OCI-LY7 (cell line): ENCODE measurements around the gene SRP72. TPM values are rescaled to one million over a fixed set of nuclear protein-coding genes. Genes with fewer than 3 reads are reported as not detected.

Experiments used
- BruUV-seq: library from RNA; stranded (reverse); fragments of 400-500 nt; replicated peaks from 2 replicates; lab custom pipeline; 2021; lab: Mats Ljungman, UMichigan
- CTCF ChIA-PET: fragments of 300-600 bp; sonication (Branson Sonifier 250); formaldehyde crosslinking; loops from one replicate; lab custom pipeline; 2022; ENCODE audit warnings: antibody characterized with exemption; ENCODE audit not compliant: unreplicated experiment; lab: Charles Lee
- POLR2A ChIA-PET: fragments of 300-600 bp; sonication (Branson Sonifier 250); formaldehyde crosslinking; loops from one replicate; lab custom pipeline; 2022; ENCODE audit warnings: antibody characterized with exemption; lab: Charles Lee
- DNase-seq: peaks from one replicate; pipeline ENCODE4 v3.0.0-alpha.2; 2015; ENCODE audit warnings: low spot score
- H2AFZ ChIP-seq: fragments of 200-600 bp; sonication (generic), shearing (Covaris generic); 2 replicates; pipeline ENCODE4 v1.6.1; 2014; ENCODE audit warnings: mild to moderate bottlenecking, antibody characterized with exemption, low read length, moderate library complexity
- H3K27ac ChIP-seq: fragments of 200-600 bp; sonication (generic); 2 replicates; pipeline ENCODE4 v1.5.1; 2014; ENCODE audit warnings: mixed run types, low read depth, mild to moderate bottlenecking, moderate library complexity, low read length, inconsistent platforms; ENCODE audit not compliant: poor library complexity, severe bottlenecking
- H3K36me3 ChIP-seq: fragments of 200-600 bp; sonication (generic); 2 replicates; pipeline ENCODE4 v1.6.1; 2014; ENCODE audit warnings: mild to moderate bottlenecking, antibody characterized with exemption, low read length, moderate library complexity, mixed read lengths; ENCODE audit not compliant: insufficient read depth
- H3K4me1 ChIP-seq: fragments of 200-600 bp; sonication (generic); 2 replicates; pipeline ENCODE4 v1.5.1; 2014; ENCODE audit warnings: mild to moderate bottlenecking, low read length; ENCODE audit not compliant: insufficient read depth, poor library complexity, severe bottlenecking
- H3K4me2 ChIP-seq: fragments of 200-600 bp; sonication (generic); 2 replicates; pipeline ENCODE4 v1.6.1; 2014; ENCODE audit warnings: mild to moderate bottlenecking, low read length
- H3K4me3 ChIP-seq: fragments of 200-600 bp; sonication (generic); 2 replicates; pipeline ENCODE4 v1.5.1; 2014; ENCODE audit warnings: mild to moderate bottlenecking, low read depth, low read length; ENCODE audit not compliant: poor library complexity, severe bottlenecking
- H3K79me2 ChIP-seq: fragments of 200-600 bp; sonication (generic); 2 replicates; pipeline ENCODE4 v1.6.1; 2016; ENCODE audit warnings: low read depth, mild to moderate bottlenecking, low read length, moderate library complexity, mixed read lengths; ENCODE audit not compliant: insufficient read depth
- H3K9me2 ChIP-seq: fragments of 200-600 bp; sonication (generic); 2 replicates; pipeline ENCODE4 v1.6.1; 2016; ENCODE audit warnings: mild to moderate bottlenecking, low read length, mixed read lengths; ENCODE audit not compliant: insufficient read depth
- H3K9me3 ChIP-seq: fragments of 200-600 bp; sonication (generic); 2 replicates; pipeline ENCODE4 v1.6.1; 2014; ENCODE audit warnings: mild to moderate bottlenecking, mixed run types, low read length, mixed read lengths
- H4K20me1 ChIP-seq: fragments of 200-600 bp; sonication (generic); 2 replicates; pipeline ENCODE4 v1.6.1; 2014; ENCODE audit warnings: mild to moderate bottlenecking, antibody characterized with exemption, low read length, moderate library complexity, mixed read lengths; ENCODE audit not compliant: insufficient read depth
- EZH2phosphoT487 ChIP-seq: fragments of 200-600 bp; sonication (generic); IDR thresholded peaks from 2 replicates; pipeline ENCODE4 v1.6.1; 2018; ENCODE audit warnings: low read depth, borderline replicate concordance, mild to moderate bottlenecking, mixed run types, antibody characterized with exemption, low read length, moderate library complexity, mixed read lengths
- intact Hi-C: fragments of 100-400 bp; cut with micrococcal nuclease; formaldehyde crosslinking; loops from one replicate; pipeline ENCODE4 v1.10.0; 2022; ENCODE audit not compliant: unreplicated experiment
- total RNA-seq, 2 experiments: library from RNA; depleted of rRNA in 1 of 2; stranded (reverse); fragments of >200 nt in 1 of 2; shearing (Covaris generic) in 1 of 2; gene quantifications; 2 replicates each; pipeline ENCODE4 v1.2.3, GENCODE V29; 2014 to 2022
- TF ChIP-seq, protein P1 (sequence below): fragments of 200-600 bp; sonication (generic); conservative IDR thresholded peaks from 2 replicates; pipeline ENCODE4 v1.5.1; 2014; ENCODE audit warnings: mild to moderate bottlenecking, antibody characterized with exemption, low read length, moderate library complexity, mixed read lengths

Gene SRP72
- total RNA-seq, 2 experiments from 2014 or later, result 53.5 to 166 TPM

DNA sequence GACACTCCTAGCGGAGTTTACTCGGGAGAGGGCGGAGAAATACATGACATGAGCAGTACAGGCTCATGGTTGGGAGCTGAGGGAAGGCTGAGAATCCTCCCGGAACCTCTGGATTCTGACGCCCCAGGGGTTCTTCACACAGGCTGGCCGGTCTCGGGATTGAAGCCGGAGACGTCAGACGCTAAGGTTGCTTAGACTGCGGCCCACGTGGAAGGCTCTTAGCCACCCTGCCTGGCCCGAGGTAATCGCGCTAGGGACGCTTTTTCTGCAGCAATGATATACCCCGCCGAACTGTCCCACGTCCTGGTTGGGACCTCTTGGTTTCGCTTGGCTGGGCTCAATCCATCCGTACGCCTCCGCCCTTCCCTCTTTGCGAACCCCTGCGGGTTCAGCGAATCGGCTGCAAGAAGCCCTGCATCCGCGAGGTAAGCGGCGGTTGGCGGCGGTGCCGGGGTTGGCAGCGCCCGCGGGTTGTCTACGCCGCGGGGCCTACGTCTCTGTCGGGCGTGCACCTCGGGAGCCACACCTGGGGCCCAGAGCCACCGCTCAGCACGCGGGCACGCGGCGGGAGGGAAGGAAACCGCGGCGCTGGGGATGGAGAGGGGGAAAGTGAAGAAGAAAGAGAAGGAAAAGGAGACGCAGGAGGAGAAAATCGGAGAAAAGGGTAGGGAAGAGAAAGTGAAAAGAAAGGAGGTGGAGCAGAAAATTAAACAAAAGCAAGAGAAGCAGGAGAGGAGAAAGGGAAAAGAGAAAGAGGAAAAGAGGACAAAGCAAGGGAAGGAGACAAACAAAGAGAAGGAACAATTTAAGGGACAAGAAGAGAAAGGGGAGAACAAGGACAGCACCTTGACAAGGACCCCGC is 38.1 kb downstream of the SRP72 start, which contains the start of gene ARL9:
Gene ARL9 (plus strand): TSS at position 523 of the 862 bp plus-strand sequence. CDS start 72 bp downstream, at position 595.
- DNase-seq, result no peak
- H3K4me1 ChIP-seq, result no peaks in the 10 kb centered on the region
- H3K36me3 ChIP-seq, result peaks cover 46% of the 10 kb centered on the region
- H2AFZ ChIP-seq, result no peak within 1 kb of the TSS
- H3K9me3 ChIP-seq, result no peaks in the 10 kb centered on the region
- no peaks in the 10 kb centered on the region for H3K9me2 ChIP-seq
- intact Hi-C loops, result no loop called here
- ChIA-PET CTCF (no interaction called here), POLR2A (no interaction called here)
- no peaks in the 10 kb centered on the region for H4K20me1 ChIP-seq
- no TSS peak for BruUV-seq
- no peaks in the 10 kb centered on the region for H3K79me2 ChIP-seq
- TF ChIP-seq, protein P1, sequence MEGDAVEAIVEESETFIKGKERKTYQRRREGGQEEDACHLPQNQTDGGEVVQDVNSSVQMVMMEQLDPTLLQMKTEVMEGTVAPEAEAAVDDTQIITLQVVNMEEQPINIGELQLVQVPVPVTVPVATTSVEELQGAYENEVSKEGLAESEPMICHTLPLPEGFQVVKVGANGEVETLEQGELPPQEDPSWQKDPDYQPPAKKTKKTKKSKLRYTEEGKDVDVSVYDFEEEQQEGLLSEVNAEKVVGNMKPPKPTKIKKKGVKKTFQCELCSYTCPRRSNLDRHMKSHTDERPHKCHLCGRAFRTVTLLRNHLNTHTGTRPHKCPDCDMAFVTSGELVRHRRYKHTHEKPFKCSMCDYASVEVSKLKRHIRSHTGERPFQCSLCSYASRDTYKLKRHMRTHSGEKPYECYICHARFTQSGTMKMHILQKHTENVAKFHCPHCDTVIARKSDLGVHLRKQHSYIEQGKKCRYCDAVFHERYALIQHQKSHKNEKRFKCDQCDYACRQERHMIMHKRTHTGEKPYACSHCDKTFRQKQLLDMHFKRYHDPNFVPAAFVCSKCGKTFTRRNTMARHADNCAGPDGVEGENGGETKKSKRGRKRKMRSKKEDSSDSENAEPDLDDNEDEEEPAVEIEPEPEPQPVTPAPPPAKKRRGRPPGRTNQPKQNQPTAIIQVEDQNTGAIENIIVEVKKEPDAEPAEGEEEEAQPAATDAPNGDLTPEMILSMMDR, result no peak
- TF ChIP-seq EZH2phosphoT487, result no peak
- no peak within 1 kb of the TSS; the same call in 1 of the 2 replicates for H3K4me2 ChIP-seq
- H3K27ac ChIP-seq, result no peak within 1 kb of the TSS
- no peak within 1 kb of the TSS for H3K4me3 ChIP-seq

DNA sequence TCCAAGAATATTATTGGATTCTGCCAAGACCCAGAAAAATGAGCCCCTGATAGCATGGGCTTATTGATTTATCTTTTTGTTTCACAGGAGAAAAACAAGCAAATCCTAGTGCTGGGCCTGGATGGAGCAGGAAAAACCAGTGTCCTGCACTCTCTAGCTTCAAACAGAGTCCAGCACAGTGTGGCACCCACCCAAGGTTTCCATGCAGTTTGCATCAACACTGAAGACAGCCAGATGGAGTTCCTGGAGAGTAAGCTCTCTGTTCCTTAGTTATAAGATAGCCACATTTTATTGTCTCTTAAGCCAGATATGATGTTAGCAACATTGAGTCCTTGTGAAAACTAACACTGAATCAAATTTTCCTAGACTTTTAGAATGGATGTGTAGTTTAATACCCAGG is 43.7 kb downstream of the SRP72 start:
- H3K4me1 ChIP-seq, result no peaks in the 10 kb centered on the region
- H2AFZ ChIP-seq, result no peak overlapping the region
- H3K27ac ChIP-seq, result no peak overlapping the region
- CTCF ChIA-PET, result no interaction called here
- TF ChIP-seq EZH2phosphoT487, result no peak
- TF ChIP-seq, protein P1, result no peak
- no peak for DNase-seq
- H3K9me2 ChIP-seq, result no peaks in the 10 kb centered on the region
- no TSS peak for BruUV-seq
- no peak overlapping the region for H3K4me3 ChIP-seq
- no peaks in the 10 kb centered on the region for H3K36me3 ChIP-seq
- H4K20me1 ChIP-seq, result no peaks in the 10 kb centered on the region
- H3K9me3 ChIP-seq, result no peaks in the 10 kb centered on the region
- no peaks in the 10 kb centered on the region for H3K79me2 ChIP-seq
- no peak overlapping the region for H3K4me2 ChIP-seq
- POLR2A ChIA-PET, result interaction anchor here (0.5 kb wide), 1 partner anchor 51 kb away, joined by 3 read pairs; no protein-coding TSS in a partner anchor
- intact Hi-C loops, result no loop called here

DNA sequence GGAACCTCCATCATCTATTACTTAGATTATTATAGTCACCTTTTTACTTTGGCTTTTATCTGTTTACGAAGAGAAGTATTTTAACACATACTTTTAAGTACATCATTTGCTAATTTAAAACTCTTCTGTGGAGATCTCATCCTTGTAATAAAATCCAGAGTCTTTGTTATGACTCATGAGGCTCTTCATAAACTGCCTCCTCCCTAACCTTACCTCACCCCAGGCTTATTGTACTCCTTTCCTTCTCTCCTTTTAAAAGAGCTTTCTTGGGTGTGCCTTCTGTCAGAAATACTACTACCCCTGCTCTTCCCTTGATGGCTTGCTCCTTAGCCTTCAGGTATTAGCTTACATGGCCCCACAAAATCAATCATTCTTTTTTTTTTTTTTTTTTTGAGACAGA is 44.7 kb downstream of the SRP72 start:
- H2AFZ ChIP-seq, result no peak overlapping the region
- no peaks in the 10 kb centered on the region for H4K20me1 ChIP-seq
- H3K9me3 ChIP-seq, result no peaks in the 10 kb centered on the region
- intact Hi-C loops, result no loop called here
- no peaks in the 10 kb centered on the region for H3K4me1 ChIP-seq
- CTCF ChIA-PET, result no interaction called here
- H3K27ac ChIP-seq, result no peak overlapping the region
- TF ChIP-seq, protein P1, result no peak
- TF ChIP-seq EZH2phosphoT487, result no peak
- H3K36me3 ChIP-seq, result no peaks in the 10 kb centered on the region
- no peaks in the 10 kb centered on the region for H3K79me2 ChIP-seq
- no peak overlapping the region for H3K4me3 ChIP-seq
- no peaks in the 10 kb centered on the region for H3K9me2 ChIP-seq
- BruUV-seq, result no TSS peak
- POLR2A ChIA-PET, result interaction anchor here (0.6 kb wide), 1 partner anchor 41 kb away, joined by 6 read pairs; no protein-coding TSS in a partner anchor
- DNase-seq, result no peak
- no peak overlapping the region for H3K4me2 ChIP-seq
